Fibroblast of gingiva (primary cell): ENCODE measurements around the gene MITF.
"Not testable (repeated sequence)": the region's sequence is repeated elsewhere in the genome, so short reads cannot be mapped to it uniquely, and the experiment has no call there.

Experiments used
- DNase-seq: peaks from one replicate; pipeline ENCODE4 v3.0.0-alpha.2; 2011; ENCODE audit warnings: low read depth

MITF gene

GRCh38 chr3:69872783-69873378 lies 133.6 kb downstream of the MITF start:
- no peak for DNase-seq

- no peak for DNase-seq
These were observed 136.8 kb downstream of the MITF start for GRCh38 chr3:69876073-69876472.

GRCh38 chr3:69878254-69878653 lies 139.0 kb downstream of the MITF start:
- DNase-seq: no peak

- no peak for DNase-seq
These were observed 139.8 kb downstream of the MITF start for GRCh38 chr3:69879051-69879450.

GRCh38 chr3:69880069-69880640 lies 140.9 kb downstream of the MITF start:
- no peak for DNase-seq

- DNase-seq: no peak
These were observed 141.8 kb downstream of the MITF start for GRCh38 chr3:69881051-69881450.

GRCh38 chr3:69881756-69882428 lies 142.6 kb downstream of the MITF start:
- no peak for DNase-seq

GRCh38 chr3:69882560-69882959 lies 143.3 kb downstream of the MITF start:
- no peak for DNase-seq

- peak; percentile 26 for DNase-seq
These were observed 149.0 kb downstream of the MITF start for GRCh38 chr3:69888040-69888942.

GRCh38 chr3:69888943-69889315 lies 149.7 kb downstream of the MITF start:
- no peak for DNase-seq

GRCh38 chr3:69890084-69890483 lies 150.8 kb downstream of the MITF start:
- DNase-seq: no peak

- no peak for DNase-seq
These were observed 151.4 kb downstream of the MITF start for GRCh38 chr3:69890691-69891090.

- no peak for DNase-seq
These were observed 153.4 kb downstream of the MITF start for GRCh38 chr3:69892706-69893105.

- DNase-seq: no peak
These were observed 154.0 kb downstream of the MITF start for GRCh38 chr3:69893274-69893673.

- no peak for DNase-seq
These were observed 156.8 kb downstream of the MITF start for GRCh38 chr3:69896095-69896494.

GRCh38 chr3:69900331-69900730 lies 161.1 kb downstream of the MITF start:
- no peak for DNase-seq

GRCh38 chr3:69901802-69902201 lies 162.5 kb downstream of the MITF start:
- DNase-seq: no peak

GRCh38 chr3:69902386-69902785 lies 163.1 kb downstream of the MITF start:
- DNase-seq: no peak

GRCh38 chr3:69906351-69906966 lies 167.2 kb downstream of the MITF start:
- no peak for DNase-seq

GRCh38 chr3:69907554-69907953 lies 168.3 kb downstream of the MITF start:
- no peak for DNase-seq

GRCh38 chr3:69909859-69910258 lies 170.6 kb downstream of the MITF start:
- not testable (repeated sequence) for DNase-seq

GRCh38 chr3:69913422-69913821 lies 174.2 kb downstream of the MITF start:
- no peak for DNase-seq
